Immature natural killer cell (primary cell): Measurements from ENCODE around the gene ARL8A. TPM values are rescaled to one million over a fixed set of nuclear protein-coding genes. Genes with fewer than 3 reads are reported as not detected.

ENCODE experiments used
- DNase-seq, 3 donors: peaks; one replicate each; pipeline ENCODE4 v3.0.0; 2022; ENCODE audit warnings: mixed read lengths in 1 of 3
- H3K27ac Mint-ChIP-seq, 6 donors: one replicate each; pipeline ENCODE4 v1.8.0; 2020; ENCODE audit warnings: mixed read lengths in 6 of 6, mild to moderate bottlenecking in 5 of 6, inconsistent platforms in 4 of 6, moderate library complexity in 3 of 6
- H3K27me3 Mint-ChIP-seq, 3 donors: one replicate each; pipeline ENCODE4 v1.8.0; 2020 to 2021; ENCODE audit warnings: low read depth in 3 of 3, mild to moderate bottlenecking in 3 of 3, mixed read lengths in 3 of 3, moderate library complexity in 3 of 3, inconsistent platforms in 1 of 3
- H3K36me3 Mint-ChIP-seq, 3 donors: one replicate each; pipeline ENCODE4 v1.8.0; 2020; ENCODE audit warnings: mixed read lengths in 3 of 3, inconsistent platforms in 2 of 3, mild to moderate bottlenecking in 2 of 3
- H3K4me1 Mint-ChIP-seq, 2 donors: one replicate each; pipeline ENCODE4 v1.8.0; 2020; ENCODE audit warnings: inconsistent platforms in 2 of 2, mild to moderate bottlenecking in 2 of 2, mixed read lengths in 2 of 2, moderate library complexity in 1 of 2
- H3K4me3 Mint-ChIP-seq, 5 donors: one replicate each; pipeline ENCODE4 v1.8.0; 2020; ENCODE audit warnings: mild to moderate bottlenecking in 5 of 5, mixed read lengths in 5 of 5, inconsistent platforms in 3 of 5, moderate library complexity in 3 of 5
- H3K9me3 Mint-ChIP-seq, 6 donors: one replicate each; pipeline ENCODE4 v1.8.0; 2020; ENCODE audit warnings: mild to moderate bottlenecking in 6 of 6, mixed read lengths in 6 of 6, inconsistent platforms in 4 of 6, moderate library complexity in 3 of 6
- polyA plus RNA-seq, 3 donors: library from polyadenylated mRNA; unstranded; fragments of 300-500 nt; fragmentation: Illumina TruSeq; gene quantifications; one replicate each; pipeline ENCODE4 v1.2.3, GENCODE V29; 2021

The ARL8A gene
- polyA plus RNA-seq, 3 donors from 2014 or later = 9.7 to 15.0 (median 11.0) TPM

DNA sequence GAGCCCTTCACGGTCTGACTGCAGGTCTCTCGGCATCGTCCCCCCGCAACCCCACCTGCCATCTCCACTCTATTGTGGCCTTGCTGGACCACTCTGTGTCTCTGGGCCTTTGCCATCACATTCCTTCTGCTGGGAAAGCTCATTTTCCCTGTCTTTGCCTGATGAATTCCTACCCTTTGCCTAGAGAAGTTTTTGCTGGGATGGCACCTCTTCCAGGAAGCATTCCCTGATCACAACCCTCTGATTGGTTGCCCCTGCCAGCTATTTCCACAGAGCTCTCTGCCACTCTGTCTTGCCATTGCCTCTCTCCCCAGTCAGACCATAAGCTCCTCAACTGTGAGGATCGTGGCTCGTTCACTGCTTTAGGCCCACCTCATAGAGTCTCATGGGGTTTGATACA, 50.7 kb downstream of the ARL8A start:
- Mint-ChIP-seq H3K36me3 (no peaks in the 10 kb centered on the region), H3K4me3 (no peak overlapping the region), H3K27ac (no peak overlapping the region), H3K9me3 (no peaks in the 10 kb centered on the region), H3K27me3 (peaks cover 1 to 9% (median 6%) of the 10 kb centered on the region in 3 donors), H3K4me1 (no peaks in the 10 kb centered on the region)
- DNase-seq = no peak

DNA sequence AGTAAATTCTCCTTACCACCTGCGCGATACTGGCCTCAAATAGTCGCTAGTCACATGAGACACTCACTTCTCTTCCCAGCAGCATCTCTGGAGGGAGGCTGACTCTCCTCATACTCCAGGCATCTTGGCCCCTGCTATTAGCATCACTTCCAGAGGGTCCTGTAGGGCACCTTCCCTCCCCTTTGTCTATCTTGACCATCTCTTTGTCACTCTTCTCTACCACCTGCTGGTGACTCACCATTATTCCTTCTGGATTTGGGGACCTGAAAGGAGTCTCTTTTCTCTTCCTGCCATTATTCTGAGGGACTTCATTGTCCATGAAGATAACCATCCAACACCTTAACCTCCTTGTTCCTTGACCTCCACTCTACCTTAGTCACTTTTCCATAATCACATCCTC, 53.5 kb downstream of the ARL8A start:
- Mint-ChIP-seq H3K4me1 (no peaks in the 10 kb centered on the region), H3K9me3 (no peaks in the 10 kb centered on the region), H3K36me3 (no peaks in the 10 kb centered on the region), H3K27ac (no peak overlapping the region), H3K4me3 (no peak overlapping the region), H3K27me3 (peaks cover 3 to 9% (median 3%) of the 10 kb centered on the region in 3 donors)
- no peak for DNase-seq

DNA sequence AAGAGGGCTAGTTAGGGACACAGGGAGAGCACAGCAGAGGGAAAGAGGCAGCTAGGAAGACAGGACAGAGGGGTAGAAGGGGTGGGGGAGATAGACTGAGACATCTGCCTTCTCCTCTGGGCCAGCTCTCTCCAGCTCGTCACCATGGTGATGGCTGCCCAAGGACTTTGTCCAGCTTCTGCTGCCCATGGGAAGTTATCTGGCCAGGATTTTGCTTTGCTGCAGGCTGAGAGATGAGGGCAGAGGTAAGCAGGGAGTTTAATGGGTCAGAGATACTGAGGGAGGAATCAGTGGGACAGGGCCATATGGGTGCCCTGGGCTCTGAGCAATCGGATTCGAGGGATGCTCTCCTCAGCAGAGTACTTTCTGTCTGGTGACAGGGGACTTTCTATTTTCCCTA, 56.3 kb downstream of the ARL8A start:
- Mint-ChIP-seq H3K4me3 (no peak overlapping the region), H3K9me3 (no peaks in the 10 kb centered on the region), H3K36me3 (no peaks in the 10 kb centered on the region), H3K27me3 (peaks cover 3 to 9% (median 3%) of the 10 kb centered on the region in 3 donors), H3K27ac (no peak overlapping the region), H3K4me1 (no peaks in the 10 kb centered on the region)
- DNase-seq = no peak

DNA sequence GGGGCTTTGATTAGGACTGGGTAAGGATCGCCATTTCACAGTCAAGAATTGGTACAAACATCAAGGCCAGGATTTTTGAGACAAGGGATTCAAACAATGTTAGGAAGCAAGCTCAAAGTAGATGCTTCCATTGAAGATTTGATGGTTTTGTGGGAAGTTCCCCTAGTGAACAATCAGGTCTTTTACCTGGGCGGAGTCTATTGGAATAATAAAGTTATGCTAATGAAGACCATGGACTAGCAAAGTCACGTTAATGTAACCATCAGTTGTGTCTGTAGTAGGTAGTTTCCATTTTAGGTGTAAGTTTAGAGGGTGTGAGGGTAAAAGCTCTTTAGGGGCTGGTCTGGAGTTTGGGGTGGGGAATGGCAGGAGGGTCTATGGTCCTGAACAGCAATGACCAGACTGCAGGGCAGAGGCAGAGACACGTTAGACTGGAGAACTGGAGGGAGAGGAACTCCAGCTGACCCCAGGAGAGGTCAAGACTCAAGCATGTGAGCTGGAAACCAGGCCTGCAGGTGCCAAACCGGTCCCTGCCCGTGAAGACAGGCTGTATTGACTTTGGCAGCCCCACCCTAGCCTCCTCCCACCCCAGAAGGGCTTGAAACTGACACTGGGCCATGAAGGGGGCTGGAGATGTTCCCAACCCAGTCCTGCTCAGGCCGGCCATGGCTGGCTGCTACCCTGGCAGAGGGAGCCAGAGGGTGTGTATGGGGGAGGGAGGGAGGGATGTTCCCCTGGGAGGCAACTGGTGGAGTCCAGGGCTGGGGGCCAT, 57.8 kb downstream of the ARL8A start:
- Mint-ChIP-seq H3K4me1 (no peaks in the 10 kb centered on the region), H3K27ac (no peak overlapping the region), H3K4me3 (no peak overlapping the region), H3K36me3 (no peaks in the 10 kb centered on the region), H3K9me3 (no peaks in the 10 kb centered on the region), H3K27me3 (peaks cover 2 to 6% (median 4%) of the 10 kb centered on the region in 3 donors)
- DNase-seq = no peak

DNA sequence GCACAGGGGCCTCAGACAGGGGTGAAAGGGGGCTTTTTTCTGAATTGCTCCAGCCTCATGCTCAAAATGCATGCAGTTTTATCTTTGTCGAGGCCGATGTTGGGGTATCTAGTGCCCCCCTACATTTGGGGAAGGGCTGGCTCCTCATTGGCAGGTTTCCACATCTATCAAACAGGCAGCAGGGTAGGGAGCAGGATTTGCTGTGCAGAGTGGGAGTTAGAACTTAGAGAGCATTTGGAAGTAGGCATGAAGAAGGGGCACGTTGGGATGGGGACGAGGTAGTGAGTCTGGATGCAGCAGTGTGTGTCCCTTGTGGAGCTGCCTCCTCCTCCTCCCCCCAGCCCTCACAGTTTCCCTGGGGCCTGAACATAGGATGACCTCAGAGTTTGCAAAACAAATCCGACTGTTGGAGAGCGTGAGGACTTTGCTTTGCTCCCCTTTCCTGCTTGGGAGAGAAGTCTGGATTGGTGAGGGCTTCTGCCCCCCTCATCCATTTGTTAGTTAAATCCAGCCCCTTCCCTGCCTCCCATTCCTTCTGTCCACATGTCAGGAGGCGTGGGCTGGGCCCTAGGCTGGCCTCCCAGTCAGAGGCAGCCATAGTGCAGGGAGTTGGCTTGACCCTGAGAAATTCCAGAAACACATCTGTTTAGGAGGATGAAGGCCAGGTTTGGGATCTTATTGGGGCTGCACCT, 58.7 kb downstream of the ARL8A start:
- no peak for DNase-seq
- Mint-ChIP-seq H3K4me1 (no peaks in the 10 kb centered on the region), H3K36me3 (no peaks in the 10 kb centered on the region), H3K27ac (no peak overlapping the region), H3K9me3 (no peaks in the 10 kb centered on the region), H3K4me3 (no peak overlapping the region), H3K27me3 (peaks cover 2 to 3% (median 3%) of the 10 kb centered on the region in 3 donors)

DNA sequence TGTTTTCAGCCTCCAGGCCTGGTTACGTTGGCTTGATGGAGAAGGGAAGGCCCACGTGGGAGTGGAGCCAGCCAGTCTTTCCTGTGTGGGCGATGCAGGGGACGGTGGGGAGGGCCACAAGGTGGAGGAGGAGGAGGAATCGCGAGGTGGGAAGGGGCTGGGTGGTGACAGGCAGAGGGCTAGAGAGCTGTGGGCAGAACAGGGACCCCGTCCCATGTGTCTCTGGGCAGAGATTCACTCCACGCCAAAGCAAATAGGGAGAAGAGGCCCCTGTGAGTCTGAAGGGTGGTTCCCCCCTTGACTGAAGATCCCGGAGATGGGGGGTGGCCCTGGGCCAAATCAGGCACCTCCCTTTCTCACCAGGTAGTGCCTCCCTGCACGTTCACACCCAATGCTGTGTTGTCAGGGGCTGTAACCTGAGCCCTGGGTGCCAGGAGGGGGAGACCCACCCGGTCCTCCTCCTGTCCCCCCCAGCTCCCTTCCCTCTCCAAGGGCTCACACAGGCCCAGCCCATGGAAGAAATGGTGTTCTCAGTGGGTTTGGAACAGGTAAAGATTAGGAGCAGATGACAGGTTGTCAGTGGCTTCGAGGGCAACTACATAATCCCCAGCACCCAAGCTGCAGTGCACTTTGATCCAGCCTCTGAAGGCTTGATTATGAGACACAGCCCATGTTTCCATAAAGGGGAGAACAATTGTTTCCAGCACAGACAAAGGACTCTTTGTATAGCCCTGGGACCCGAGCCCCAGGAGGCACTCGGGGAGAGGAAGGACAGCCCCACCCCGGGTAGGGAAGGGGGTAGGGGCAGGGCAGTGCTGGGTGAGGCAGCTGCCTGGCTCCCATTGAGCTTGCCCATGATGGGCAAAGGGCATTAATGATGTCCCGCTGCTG, 59.5 kb downstream of the ARL8A start:
- Mint-ChIP-seq H3K27ac (no peak overlapping the region), H3K4me3 (no peak overlapping the region)
- DNase-seq = no peak

More for the DNA sequence above, 59.5 kb downstream of the ARL8A start:
- Mint-ChIP-seq H3K27me3 (peaks cover 2 to 3% (median 2%) of the 10 kb centered on the region in 3 donors), H3K36me3 (no peaks in the 10 kb centered on the region), H3K9me3 (no peaks in the 10 kb centered on the region), H3K4me1 (no peaks in the 10 kb centered on the region)

Other genes starting within 250 kb of the ARL8A start
- gene LMOD1, start 198.2 kb downstream of the ARL8A start, polyA plus RNA-seq = not detected
- 10 to 100 TPM; 34.3 to 42.9 (median 34.7) TPM for gene TIMM17A, start 189.2 kb downstream of the ARL8A start, polyA plus RNA-seq
- 10 to 100 TPM; 35.6 to 61.6 (median 57.8) TPM for gene RNPEP, start 162.1 kb downstream of the ARL8A start, polyA plus RNA-seq
- under 1 TPM in 1 of 3 donors, not detected in 2; 0.26 TPM for gene ELF3, start 134.2 kb downstream of the ARL8A start, polyA plus RNA-seq
- gene GPR37L1, start 21.8 kb downstream of the ARL8A start, polyA plus RNA-seq = under 1 TPM in 2 of 3 donors, not detected in 1; 0.10 to 0.16 TPM
- gene PTPN7, start 15.9 kb upstream of the ARL8A start, polyA plus RNA-seq = 100 to 1,000 TPM in 1 of 3 donors, 10 to 100 TPM in 2; 55.4 to 126 (median 58.4) TPM
- 10 to 100 TPM; 10.9 to 26.8 (median 21.1) TPM for gene LGR6, start 49.1 kb upstream of the ARL8A start, polyA plus RNA-seq
- gene UBE2T, start 197.2 kb upstream of the ARL8A start, polyA plus RNA-seq = 1 to 10 TPM; 4.2 to 6.2 (median 6.1) TPM
- 1 to 10 TPM; 3.8 to 8.3 (median 4.3) TPM for gene PPP1R12B, start 204.0 kb upstream of the ARL8A start, polyA plus RNA-seq